ENCODE results near the gene IGF1R.

The IGF1R gene

DNA sequence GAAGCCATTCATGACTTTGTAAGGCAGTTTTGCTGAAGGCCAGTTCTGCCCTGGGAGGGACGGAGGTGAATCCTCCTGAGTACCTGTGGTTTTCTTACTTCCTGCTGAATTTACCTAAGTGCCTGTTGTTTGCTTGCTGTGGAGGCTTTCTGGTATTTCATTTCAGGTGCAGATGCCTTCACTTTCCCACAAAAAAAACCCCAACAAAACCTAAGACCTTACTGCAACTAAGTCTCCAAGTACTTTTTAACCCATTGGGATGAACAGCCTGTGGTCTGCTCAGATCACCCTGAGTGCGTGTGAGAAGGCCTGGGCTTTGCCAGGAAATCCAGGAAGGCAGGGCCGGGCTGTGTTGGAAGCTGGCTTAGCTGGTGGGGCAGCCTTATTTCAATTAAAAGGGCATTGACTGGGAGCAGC lies 65.3 kb downstream of the IGF1R start:
- no peak overlapping the region for H3K9ac ChIP-seq (ENCODE audit: low read depth, low read length)
- no peak overlapping the region for H3K4me2 ChIP-seq (ENCODE audit: low read length)
- peaks cover 8% of the 10 kb centered on the region for H3K9me3 ChIP-seq (replicated peaks; ENCODE audit: low read length)
- peaks cover 26% of the 10 kb centered on the region for H3K4me1 ChIP-seq (ENCODE audit: control insufficient read depth, insufficient read depth, low read length)
- H3K27me3 ChIP-seq (ENCODE audit: control insufficient read depth, insufficient read depth, low read length): no peaks in the 10 kb centered on the region
- H3K36me3 ChIP-seq (ENCODE audit: insufficient read depth, low read length): peaks cover 33% of the 10 kb centered on the region
- no peak overlapping the region for H3K4me3 ChIP-seq (ENCODE audit: low read length)

DNA sequence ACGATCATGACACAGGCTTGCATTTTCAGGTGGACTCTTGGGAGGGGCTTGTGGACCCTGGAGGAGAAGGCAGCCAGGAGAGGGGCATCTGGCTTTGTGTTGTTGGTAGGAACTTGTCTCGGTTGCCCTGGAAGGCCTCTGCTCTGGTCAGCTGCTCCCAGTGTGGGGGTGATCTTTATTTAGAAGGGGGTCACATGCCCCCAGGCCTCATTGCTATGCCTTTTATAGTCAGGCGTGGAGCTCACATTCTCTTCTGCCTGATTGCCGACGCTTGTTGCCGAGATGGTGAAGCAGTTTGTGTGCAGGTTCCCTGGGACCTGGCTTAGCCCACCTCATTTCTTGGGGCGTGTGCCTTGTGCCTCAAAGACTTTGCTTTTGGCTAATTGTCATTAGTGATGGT lies 66.6 kb downstream of the IGF1R start:
- H3K27me3 ChIP-seq (ENCODE audit: control insufficient read depth, insufficient read depth, low read length): no peaks in the 10 kb centered on the region
- H3K9ac ChIP-seq (ENCODE audit: low read depth, low read length): no peak overlapping the region
- H3K36me3 ChIP-seq (ENCODE audit: insufficient read depth, low read length): peaks cover 26% of the 10 kb centered on the region
- no peak overlapping the region for H3K4me3 ChIP-seq (ENCODE audit: low read length)
- peaks cover 8% of the 10 kb centered on the region for H3K9me3 ChIP-seq (replicated peaks; ENCODE audit: low read length)
- peaks cover 39% of the 10 kb centered on the region for H3K4me1 ChIP-seq (ENCODE audit: control insufficient read depth, insufficient read depth, low read length)
- no peak overlapping the region for H3K4me2 ChIP-seq (ENCODE audit: low read length)

DNA sequence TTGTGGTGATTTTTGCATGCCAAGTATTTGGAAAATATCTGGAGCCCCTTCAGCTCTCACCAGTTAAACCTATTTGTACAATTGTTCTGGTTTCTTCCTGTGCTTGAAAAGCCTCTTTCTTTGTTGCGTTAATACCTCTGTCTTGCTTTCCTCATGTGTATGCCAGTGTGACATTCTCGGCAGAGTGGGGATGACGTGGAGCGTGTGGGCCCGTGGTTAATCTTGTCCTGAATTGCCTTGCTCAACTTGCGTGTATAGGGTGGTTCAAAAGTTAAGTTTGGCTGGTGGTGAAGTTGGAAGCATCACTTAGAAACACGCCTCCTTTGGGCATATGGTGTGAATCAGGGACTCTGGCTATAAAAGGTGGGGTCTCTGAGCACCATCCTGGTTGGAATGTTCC lies 67.1 kb downstream of the IGF1R start:
- Histone ChIP-seq H3K4me1 (ENCODE audit: control insufficient read depth, insufficient read depth, low read length) (peaks cover 39% of the 10 kb centered on the region), H3K9ac (ENCODE audit: low read depth, low read length) (no peak overlapping the region), H3K9me3 (replicated peaks; ENCODE audit: low read length) (peaks cover 8% of the 10 kb centered on the region), H3K27me3 (ENCODE audit: control insufficient read depth, insufficient read depth, low read length) (no peaks in the 10 kb centered on the region), H3K4me3 (ENCODE audit: low read length) (no peak overlapping the region), H3K4me2 (ENCODE audit: low read length) (no peak overlapping the region), H3K36me3 (ENCODE audit: insufficient read depth, low read length) (peaks cover 22% of the 10 kb centered on the region)

DNA sequence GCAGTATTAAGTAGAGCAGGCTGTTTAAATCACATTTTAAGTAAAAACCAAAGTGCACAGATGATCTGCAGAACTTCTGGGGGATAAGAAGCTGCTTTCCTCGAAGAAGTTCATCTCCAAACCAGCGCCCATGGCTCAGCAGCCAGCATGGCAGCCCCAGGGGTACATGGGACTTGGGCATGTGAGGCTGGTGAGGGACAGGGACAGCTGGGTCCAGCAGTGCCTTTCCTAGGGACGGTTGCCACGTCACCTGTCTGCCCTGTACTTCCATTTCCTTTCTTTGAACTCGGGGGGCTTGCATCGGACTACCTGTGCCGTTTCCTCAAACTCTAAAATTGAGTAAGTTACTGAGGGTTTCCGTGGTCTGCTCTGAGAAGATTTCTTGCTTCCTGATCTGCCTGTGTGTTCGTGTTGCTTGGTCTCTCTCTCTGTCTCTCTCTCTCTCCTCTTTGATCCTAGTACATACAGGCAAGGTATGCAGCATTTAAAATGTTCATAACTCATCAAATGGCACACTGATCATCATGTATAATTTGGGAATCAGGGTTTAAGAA lies 67.6 kb downstream of the IGF1R start:
- H3K9me3 ChIP-seq (replicated peaks; ENCODE audit: low read length): peaks cover 8% of the 10 kb centered on the region
- H3K4me3 ChIP-seq (ENCODE audit: low read length): no peak overlapping the region
- H3K4me1 ChIP-seq (ENCODE audit: control insufficient read depth, insufficient read depth, low read length): peaks cover 39% of the 10 kb centered on the region
- no peak overlapping the region for H3K9ac ChIP-seq (ENCODE audit: low read depth, low read length)
- peaks cover 19% of the 10 kb centered on the region for H3K36me3 ChIP-seq (ENCODE audit: insufficient read depth, low read length)
- no peak overlapping the region for H3K4me2 ChIP-seq (ENCODE audit: low read length)
- no peaks in the 10 kb centered on the region for H3K27me3 ChIP-seq (ENCODE audit: control insufficient read depth, insufficient read depth, low read length)

DNA sequence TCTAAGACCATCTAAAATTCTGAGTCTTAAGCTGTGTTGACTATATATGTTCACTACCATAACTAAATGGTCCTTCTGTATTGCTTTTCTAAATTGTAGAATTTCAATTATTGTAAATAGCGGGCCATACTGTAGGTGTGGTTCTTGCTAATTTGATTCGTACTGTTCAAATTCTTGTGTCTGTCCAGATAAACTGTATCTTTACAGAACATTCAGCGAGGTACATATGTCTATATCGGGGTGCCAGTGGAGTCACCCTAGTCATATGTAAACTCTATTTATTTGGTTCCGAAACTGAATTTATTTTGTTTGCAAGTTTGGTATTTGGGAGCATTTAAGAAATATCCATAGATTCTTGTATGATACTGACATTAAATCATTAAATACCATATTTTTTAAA lies 69.0 kb downstream of the IGF1R start:
- Histone ChIP-seq H3K4me3 (ENCODE audit: low read length) (no peak overlapping the region), H3K4me2 (ENCODE audit: low read length) (no peak overlapping the region), H3K4me1 (ENCODE audit: control insufficient read depth, insufficient read depth, low read length) (peaks cover 39% of the 10 kb centered on the region)

DNA sequence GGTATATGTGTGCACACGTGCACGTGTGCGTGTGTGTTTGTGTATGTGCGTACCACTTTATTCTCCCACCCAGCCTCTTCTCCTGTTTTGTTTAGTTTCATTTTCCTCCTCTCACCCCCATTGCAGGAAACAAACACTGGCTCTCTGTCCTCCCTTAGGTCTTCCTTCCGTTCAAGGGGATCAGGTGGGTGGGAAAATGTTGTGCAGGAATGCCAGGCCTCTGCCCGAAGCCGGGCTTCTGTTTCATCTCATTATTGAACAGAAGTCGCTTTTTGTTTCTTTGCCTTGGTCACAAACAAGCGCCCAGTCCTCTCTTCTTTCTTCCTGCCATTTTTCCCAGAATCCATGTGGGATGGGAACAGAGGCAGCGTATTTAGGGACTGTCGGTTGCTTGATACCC lies 69.6 kb downstream of the IGF1R start:
- peak overlapping the region; percentile 36 for H3K4me3 ChIP-seq (ENCODE audit: low read length)
- peaks cover 5% of the 10 kb centered on the region for H3K36me3 ChIP-seq (ENCODE audit: insufficient read depth, low read length)
- H3K4me2 ChIP-seq (ENCODE audit: low read length): peak overlapping the region; percentile 56
- no peaks in the 10 kb centered on the region for H3K27me3 ChIP-seq (ENCODE audit: control insufficient read depth, insufficient read depth, low read length)
- no peak overlapping the region for H3K9ac ChIP-seq (ENCODE audit: low read depth, low read length)
- H3K4me1 ChIP-seq (ENCODE audit: control insufficient read depth, insufficient read depth, low read length): peaks cover 39% of the 10 kb centered on the region
- no peaks in the 10 kb centered on the region for H3K9me3 ChIP-seq (replicated peaks; ENCODE audit: low read length)

More for the DNA sequence above, 69.0 kb downstream of the IGF1R start:
- Histone ChIP-seq H3K9ac (ENCODE audit: low read depth, low read length) (no peak overlapping the region), H3K27me3 (ENCODE audit: control insufficient read depth, insufficient read depth, low read length) (no peaks in the 10 kb centered on the region), H3K36me3 (ENCODE audit: insufficient read depth, low read length) (peaks cover 6% of the 10 kb centered on the region), H3K9me3 (replicated peaks; ENCODE audit: low read length) (no peaks in the 10 kb centered on the region)

DNA sequence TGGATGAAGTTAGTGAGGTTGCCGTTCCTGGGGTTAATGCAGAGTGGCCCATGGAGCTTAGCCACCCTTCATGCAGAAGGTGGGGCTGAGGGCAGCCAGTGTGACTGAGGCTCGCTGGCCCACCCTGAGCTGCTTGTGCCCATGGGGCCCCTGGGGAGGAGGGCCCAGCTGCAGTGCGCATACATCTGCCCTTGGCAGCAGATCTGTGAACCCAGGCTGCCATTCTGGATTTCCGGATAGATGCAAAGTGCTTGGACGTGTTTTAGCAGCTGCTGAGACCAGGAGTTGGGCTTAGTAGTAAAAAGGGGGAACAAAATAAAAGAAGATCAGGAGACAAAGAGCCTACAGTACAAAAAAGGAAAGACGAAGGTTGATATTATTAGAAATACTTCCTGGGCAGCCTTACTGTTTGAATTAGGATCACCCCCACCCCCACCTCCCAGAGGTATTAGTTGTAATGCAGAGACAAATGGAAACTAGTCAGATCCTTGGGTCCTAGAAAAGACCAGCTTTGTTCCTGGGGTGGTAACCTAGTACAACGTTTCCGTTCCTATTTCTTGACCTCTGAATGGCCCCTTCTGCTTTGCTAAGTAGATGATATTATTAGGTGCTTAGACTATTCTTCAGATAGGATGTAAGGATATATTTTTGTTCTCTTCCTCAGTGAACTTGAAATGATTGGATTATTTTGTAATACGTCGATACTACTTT lies 70.2 kb downstream of the IGF1R start:
- Histone ChIP-seq H3K4me2 (ENCODE audit: low read length) (peak overlapping the region; percentile 56), H3K4me1 (ENCODE audit: control insufficient read depth, insufficient read depth, low read length) (peaks cover 39% of the 10 kb centered on the region)

DNA sequence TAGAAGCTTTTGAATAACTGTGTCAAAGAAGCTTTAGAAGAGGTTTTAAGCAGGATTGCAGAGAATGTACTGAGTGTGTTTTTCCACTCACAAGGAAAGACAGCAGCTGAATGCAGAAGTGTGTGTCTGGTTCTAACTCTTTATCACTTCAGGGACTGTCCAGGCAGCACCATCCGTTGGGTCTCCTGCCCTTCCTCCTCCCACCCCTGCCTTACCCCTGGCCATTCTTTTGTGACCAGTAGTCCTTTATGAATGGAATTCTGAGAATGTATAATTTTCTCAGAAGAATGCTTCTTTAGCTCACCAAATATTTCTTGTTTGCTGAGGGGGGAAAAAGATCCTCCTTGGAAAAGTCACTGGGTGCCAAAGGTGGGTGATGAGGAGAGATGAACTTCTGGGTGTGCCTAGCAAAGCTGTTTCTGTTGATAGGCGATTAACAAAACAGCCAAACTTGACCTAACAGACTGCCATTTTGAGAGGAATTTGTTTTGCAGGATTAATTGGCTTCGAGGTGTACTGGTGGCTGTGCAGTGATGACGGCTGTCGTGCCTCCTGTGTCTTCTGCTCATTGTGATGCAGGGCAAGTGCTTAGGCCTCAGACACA lies 70.9 kb downstream of the IGF1R start:
- Histone ChIP-seq H3K4me1 (ENCODE audit: control insufficient read depth, insufficient read depth, low read length) (peaks cover 39% of the 10 kb centered on the region), H3K27me3 (ENCODE audit: control insufficient read depth, insufficient read depth, low read length) (no peaks in the 10 kb centered on the region), H3K9me3 (replicated peaks; ENCODE audit: low read length) (no peaks in the 10 kb centered on the region)

More for the DNA sequence above, 70.2 kb downstream of the IGF1R start:
- Histone ChIP-seq H3K9me3 (replicated peaks; ENCODE audit: low read length) (no peaks in the 10 kb centered on the region), H3K36me3 (ENCODE audit: insufficient read depth, low read length) (no peaks in the 10 kb centered on the region), H3K4me3 (ENCODE audit: low read length) (peak overlapping the region; percentile 36), H3K27me3 (ENCODE audit: control insufficient read depth, insufficient read depth, low read length) (no peaks in the 10 kb centered on the region), H3K9ac (ENCODE audit: low read depth, low read length) (peak overlapping the region; percentile 12)

DNA sequence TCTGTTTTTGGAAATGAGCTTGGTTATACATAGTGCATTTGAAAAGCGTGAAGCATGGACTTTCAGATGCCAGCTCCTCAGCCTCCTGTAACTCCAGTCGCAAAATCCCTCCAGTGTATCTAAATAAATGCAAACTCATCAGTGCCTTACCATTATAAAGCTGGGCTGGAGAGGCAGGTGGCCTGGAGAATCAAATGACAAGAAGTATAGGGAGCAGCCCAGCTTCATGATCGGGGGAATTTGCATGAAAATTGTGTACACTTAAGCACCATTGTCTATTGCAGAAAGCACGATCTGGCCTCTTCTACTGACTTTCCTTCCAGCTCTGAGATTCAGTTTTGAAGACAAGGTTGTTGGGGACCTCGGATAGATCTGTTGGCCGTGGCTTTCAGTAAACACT lies 71.7 kb downstream of the IGF1R start:
- H3K9ac ChIP-seq (ENCODE audit: low read depth, low read length): no peak overlapping the region
- H3K4me2 ChIP-seq (ENCODE audit: low read length): no peak overlapping the region
- H3K4me1 ChIP-seq (ENCODE audit: control insufficient read depth, insufficient read depth, low read length): peaks cover 33% of the 10 kb centered on the region
- no peaks in the 10 kb centered on the region for H3K9me3 ChIP-seq (replicated peaks; ENCODE audit: low read length)
- H3K27me3 ChIP-seq (ENCODE audit: control insufficient read depth, insufficient read depth, low read length): no peaks in the 10 kb centered on the region
- no peak overlapping the region for H3K4me3 ChIP-seq (ENCODE audit: low read length)
- H3K36me3 ChIP-seq (ENCODE audit: insufficient read depth, low read length): no peaks in the 10 kb centered on the region

More for the DNA sequence above, 70.9 kb downstream of the IGF1R start:
- no peak overlapping the region for H3K4me3 ChIP-seq (ENCODE audit: low read length)
- H3K4me2 ChIP-seq (ENCODE audit: low read length): peak overlapping the region; percentile 56
- H3K9ac ChIP-seq (ENCODE audit: low read depth, low read length): peak overlapping the region; percentile 12
- no peaks in the 10 kb centered on the region for H3K36me3 ChIP-seq (ENCODE audit: insufficient read depth, low read length)

DNA sequence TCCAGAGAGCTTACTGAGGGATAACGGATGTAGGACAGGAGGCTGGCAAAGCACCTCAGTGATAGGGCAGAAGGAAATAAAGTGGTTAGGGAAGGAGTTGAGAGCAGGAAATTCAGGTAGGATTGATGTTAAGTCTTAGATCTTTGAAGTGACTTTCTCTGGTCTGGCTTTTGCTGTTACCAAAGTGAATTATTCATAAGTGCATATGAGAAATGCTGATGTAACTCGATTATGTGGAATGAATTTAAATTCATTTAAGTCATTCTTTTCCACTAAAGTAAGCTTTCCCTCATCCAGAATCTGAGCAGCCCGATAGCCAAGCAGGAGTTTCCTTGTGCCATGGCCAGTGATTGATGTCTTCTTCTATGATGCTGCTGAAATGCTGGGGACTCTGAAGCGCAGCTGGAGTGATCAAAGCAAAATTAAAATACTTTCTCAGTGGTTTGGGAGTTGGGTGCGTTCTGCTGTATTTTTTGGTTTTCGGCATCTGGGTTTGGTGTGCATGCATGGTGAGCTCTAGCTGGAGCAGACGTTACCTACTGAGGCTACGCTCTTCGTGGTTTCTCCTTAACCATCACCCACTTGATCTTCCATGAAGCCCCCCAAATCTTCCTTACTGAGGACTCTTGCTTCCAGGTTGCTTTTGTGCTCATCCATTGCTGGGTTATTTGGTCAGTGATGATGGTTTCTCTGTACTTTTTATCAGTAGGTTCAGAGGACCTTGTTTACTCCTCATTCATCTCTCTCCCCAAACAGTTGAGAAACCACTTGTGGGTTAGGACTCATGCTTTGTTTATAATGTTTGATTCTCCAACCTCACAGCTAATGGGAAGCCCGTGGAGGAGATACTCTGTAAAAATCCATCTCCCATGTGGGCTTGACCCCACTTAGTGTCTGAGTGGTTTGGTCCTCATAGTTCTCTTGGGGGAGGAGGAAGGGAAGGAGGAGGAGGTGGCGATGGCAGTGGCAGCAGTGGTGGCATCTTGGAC lies 72.5 kb downstream of the IGF1R start:
- Histone ChIP-seq H3K36me3 (ENCODE audit: insufficient read depth, low read length) (no peaks in the 10 kb centered on the region), H3K27me3 (ENCODE audit: control insufficient read depth, insufficient read depth, low read length) (no peaks in the 10 kb centered on the region), H3K4me3 (ENCODE audit: low read length) (no peak overlapping the region), H3K4me2 (ENCODE audit: low read length) (no peak overlapping the region), H3K9ac (ENCODE audit: low read depth, low read length) (no peak overlapping the region), H3K4me1 (ENCODE audit: control insufficient read depth, insufficient read depth, low read length) (peaks cover 27% of the 10 kb centered on the region), H3K9me3 (replicated peaks; ENCODE audit: low read length) (no peaks in the 10 kb centered on the region)

DNA sequence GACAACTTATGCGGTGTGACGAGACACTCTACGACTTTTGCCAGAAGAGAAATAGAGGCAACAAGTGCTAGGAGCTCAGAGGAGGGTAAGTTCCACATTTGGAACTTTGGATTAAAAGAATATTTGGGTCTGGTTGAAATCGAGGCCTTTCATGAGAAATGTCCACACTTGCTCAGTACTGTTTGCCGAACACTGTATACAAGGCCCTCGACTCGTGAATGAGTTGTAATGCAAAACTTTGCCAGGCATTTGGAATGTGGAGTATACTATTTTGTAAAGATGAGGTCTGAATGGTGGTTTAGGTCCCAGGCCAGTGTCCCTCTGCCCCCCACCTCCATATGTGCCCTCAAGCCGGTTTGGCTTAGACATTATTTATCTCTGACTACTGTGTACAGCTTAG lies 73.9 kb downstream of the IGF1R start:
- H3K9ac ChIP-seq (ENCODE audit: low read depth, low read length): no peak overlapping the region
- peaks cover 37% of the 10 kb centered on the region for H3K4me1 ChIP-seq (ENCODE audit: control insufficient read depth, insufficient read depth, low read length)

More for the DNA sequence above, 73.9 kb downstream of the IGF1R start:
- no peak overlapping the region for H3K4me2 ChIP-seq (ENCODE audit: low read length)
- no peaks in the 10 kb centered on the region for H3K27me3 ChIP-seq (ENCODE audit: control insufficient read depth, insufficient read depth, low read length)
- H3K4me3 ChIP-seq (ENCODE audit: low read length): no peak overlapping the region
- H3K9me3 ChIP-seq (replicated peaks; ENCODE audit: low read length): no peaks in the 10 kb centered on the region
- H3K36me3 ChIP-seq (ENCODE audit: insufficient read depth, low read length): no peaks in the 10 kb centered on the region

Measured in skeletal muscle satellite cell (primary cell).